Ovary (tissue), 9 donors: ENCODE data around the gene MACROH2A1. TPM values are rescaled to one million over a fixed set of nuclear protein-coding genes. Genes with fewer than 3 reads are reported as not detected.

ENCODE experiments used
- DNase-seq, 5 donors: peaks; one replicate each; pipeline ENCODE4 v3.0.0-alpha.2; 2019 to 2020
- H3K27ac ChIP-seq, 2 donors: fragments of 200-600 bp; one replicate each; pipeline versions ENCODE4 v1.5.1 to v1.8.0; 2019 to 2022
- H3K27me3 ChIP-seq: fragments of 200-600 bp; one replicate; pipeline ENCODE4 v1.8.0; 2022
- H3K36me3 ChIP-seq: fragments of 200-600 bp; sonication (generic); one replicate; pipeline ENCODE4 v1.5.1; 2019
- H3K4me1 ChIP-seq: one replicate; pipeline ENCODE4 v1.8.1; 2013; ENCODE audit warnings: mild to moderate bottlenecking, moderate library complexity; ENCODE audit not compliant: insufficient read depth
- H3K4me3 ChIP-seq: fragments of 200-600 bp; sonication (generic); one replicate; pipeline ENCODE4 v1.5.1; 2017
- H3K9me3 ChIP-seq, 2 donors: fragments of 200-600 bp in 1 of 2; sonication (generic) in 1 of 2; one replicate each; pipeline versions ENCODE4 v1.5.1 to v1.8.1; 2013 to 2019; ENCODE audit warnings: mild to moderate bottlenecking in 1 of 2, moderate library complexity in 1 of 2
- CTCF ChIP-seq, 3 donors: fragments of 450-650 bp in 2 of 3; fragments of 200-600 bp in 1 of 3; IDR thresholded peaks; one replicate each; pipeline versions ENCODE4 v1.5.1 to v1.8.0; 2016 to 2022; ENCODE audit warnings: antibody characterized with exemption in 3 of 3, mild to moderate bottlenecking in 1 of 3
- EP300 ChIP-seq: sonication (generic); formaldehyde crosslinking; IDR thresholded peaks from one replicate; pipeline ENCODE4 v1.6.1; 2017; ENCODE audit warnings: antibody characterized with exemption
- POLR2A ChIP-seq: fragments of 450-650 bp; IDR thresholded peaks from one replicate; pipeline ENCODE4 v1.6.1; 2017; ENCODE audit warnings: antibody characterized with exemption, mild to moderate bottlenecking, moderate library complexity
- WGBS, 3 donors: extraction: QIAGEN DNeasy Blood & Tissue Kit in 1 of 3; methylation state at CpG; one replicate each; pipeline versions ENCODE4 v1.1.5 to v1.1.7; 2013 to 2017; 5-methylcytosine and 5-hydroxymethylcytosine counted together
- intact Hi-C, 4 donors: fragments of 100-400 bp; cut with DNase I; formaldehyde crosslinking; loops; one replicate each; pipeline versions ENCODE4 v1.11.0 to v1.15.1; 2022 to 2023
- polyA plus RNA-seq, 2 donors: library from polyadenylated mRNA; stranded (reverse); fragments of 200-250 nt in 1 of 2; fragments of 350-450 nt in 1 of 2; fragmentation: Illumina TruSeq in 1 of 2; extraction: RNeasy Lipid Tissue Mini Kit (QIAGEN cat#74804) in 1 of 2; gene quantifications; one replicate each; pipeline ENCODE4 v1.2.3, GENCODE V29; 2013 to 2014
- total RNA-seq, 7 donors: library from RNA; depleted of rRNA in 2 of 7; stranded (reverse); fragments of >200 nt in 2 of 7; fragmentation: NEBNext Ultra II Directional in 3 of 7; extraction: Animal tissue kit (Norgen Biotek cat#: 25700) in 3 of 7; gene quantifications; one replicate each; pipeline versions ENCODE4 v1.1.0 to v1.2.4, GENCODE V29; 2016 to 2023
- donor health status: DM: no; HTN: no; CAD: no; lungs with moderate emphysema.
- donor health status: DM: no; HTN: no; CAD: no.
- donor health status: Bipolar disorder and iron deficiency.
- donor health status: DM: yes; HTN: yes; CAD: no.
- donor health status: DM: no; HTN: no; CAD: no.
- donor health status: DM: yes; HTN: yes; CAD: no.

MACROH2A1 gene
- total and polyA plus RNA-seq, 9 donors, result 71.7 to 157 (median 102) TPM

GRCh38 chr5:135329066-135329912 is 69.7 kb downstream of the MACROH2A1 start:
- intact Hi-C loops, result no loop called here

GRCh38 chr5:135328128-135328687 is 70.8 kb downstream of the MACROH2A1 start:
- Histone ChIP-seq H3K9me3 (no peaks in the 10 kb centered on the region), H3K4me3 (no peak overlapping the region), H3K27me3 (no peaks in the 10 kb centered on the region), H3K4me1 (no peaks in the 10 kb centered on the region), H3K27ac (no peak overlapping the region), H3K36me3 (no peaks in the 10 kb centered on the region)
- DNase-seq, result no peak
- WGBS, 3 donors, result 94 to 96% (median 95%) methylated on average over 5 of the region's 5 CpGs
- intact Hi-C loops, result no loop called here
- TF ChIP-seq POLR2A, result no peak

More at GRCh38 chr5:135329066-135329912, 69.7 kb downstream of the MACROH2A1 start:
- H3K27me3 ChIP-seq, result no peaks in the 10 kb centered on the region
- no peak for DNase-seq
- H3K4me1 ChIP-seq, result no peaks in the 10 kb centered on the region
- no peak overlapping the region for H3K4me3 ChIP-seq
- TF ChIP-seq POLR2A (no peak), EP300 (no peak), CTCF (IDR thresholded peaks at IDR 0.05) (no peak)
- H3K36me3 ChIP-seq, result no peaks in the 10 kb centered on the region
- H3K27ac ChIP-seq, result no peak overlapping the region
- 88 to 93% (median 90%) methylated on average over 16 of the region's 16 CpGs for WGBS, 3 donors
- H3K9me3 ChIP-seq, result no peaks in the 10 kb centered on the region

- no peak for DNase-seq
- H3K4me3 ChIP-seq, result no peak overlapping the region
- H3K27ac ChIP-seq, result no peak overlapping the region
- TF ChIP-seq CTCF (IDR thresholded peaks at IDR 0.05) (no peak), EP300 (no peak), POLR2A (no peak)
- H3K4me1 ChIP-seq, result no peaks in the 10 kb centered on the region
- H3K9me3 ChIP-seq, result no peaks in the 10 kb centered on the region
- H3K36me3 ChIP-seq, result no peaks in the 10 kb centered on the region
- H3K27me3 ChIP-seq, result no peaks in the 10 kb centered on the region
- intact Hi-C loops, result no loop called here
- 83 to 90% (median 86%) methylated on average over 12 of the region's 12 CpGs for WGBS, 3 donors
These were observed 71.5 kb downstream of the MACROH2A1 start for GRCh38 chr5:135327429-135328127.

- TF ChIP-seq EP300 (no peak), POLR2A (no peak), CTCF (IDR thresholded peaks at IDR 0.05) (no peak)
- H3K36me3 ChIP-seq, result no peaks in the 10 kb centered on the region
- H3K4me3 ChIP-seq, result no peak overlapping the region
- no peaks in the 10 kb centered on the region for H3K27me3 ChIP-seq
- no peak for DNase-seq
- intact Hi-C loops, result no loop called here
- H3K9me3 ChIP-seq, result no peaks in the 10 kb centered on the region
- no peak overlapping the region for H3K27ac ChIP-seq
- WGBS, 3 donors, result 40 to 57% (median 49%) methylated on average over 37 to 48 of the region's 48 CpGs
- H3K4me1 ChIP-seq, result no peaks in the 10 kb centered on the region
These were observed 72.5 kb downstream of the MACROH2A1 start for GRCh38 chr5:135326296-135327254.
